Spleen (tissue), 11 donors: Measurements from ENCODE around the gene LRRC58. TPM values are rescaled to one million over a fixed set of nuclear protein-coding genes. Genes with fewer than 3 reads are reported as not detected.

ENCODE experiments used
- DNase-seq: peaks from one replicate; pipeline ENCODE4 v3.0.0-alpha.2; 2020
- H3K27ac ChIP-seq, 8 donors: fragments of 200-600 bp; sonication (generic) in 7 of 8; 1 replicate in 4 of 8; 2 replicates in 4 of 8; pipeline versions ENCODE4 v1.5.0 to v1.8.0; 2016 to 2021; ENCODE audit warnings: inconsistent platforms in 4 of 8, mild to moderate bottlenecking in 4 of 8, moderate library complexity in 1 of 8
- H3K27me3 ChIP-seq, 7 donors: fragments of 200-600 bp; sonication (generic) in 6 of 7; replicated peaks in 1 of 7; 1 replicate in 4 of 7; 2 replicates in 3 of 7; pipeline versions ENCODE4 v1.5.0 to v1.8.0; 2016 to 2021; ENCODE audit warnings: inconsistent platforms in 3 of 7, mild to moderate bottlenecking in 1 of 7
- H3K36me3 ChIP-seq, 6 donors: fragments of 200-600 bp; sonication (generic) in 5 of 6; 1 replicate in 4 of 6; 2 replicates in 2 of 6; pipeline versions ENCODE4 v1.5.0 to v1.8.0; 2016 to 2021; ENCODE audit warnings: inconsistent platforms in 2 of 6
- H3K4me1 ChIP-seq, 6 donors: fragments of 200-600 bp; sonication (generic) in 5 of 6; 1 replicate in 3 of 6; 2 replicates in 3 of 6; pipeline versions ENCODE4 v1.5.0 to v1.8.0; 2016 to 2021; ENCODE audit warnings: inconsistent platforms in 3 of 6
- H3K4me3 ChIP-seq, 8 donors: fragments of 200-600 bp; sonication (generic) in 7 of 8; 1 replicate in 4 of 8; 2 replicates in 4 of 8; pipeline versions ENCODE4 v1.5.0 to v1.8.0; 2016 to 2021; ENCODE audit warnings: inconsistent platforms in 4 of 8, mild to moderate bottlenecking in 4 of 8, moderate library complexity in 2 of 8
- H3K9me3 ChIP-seq, 8 donors: fragments of 200-600 bp; sonication (generic) in 7 of 8; 1 replicate in 4 of 8; 2 replicates in 4 of 8; pipeline versions ENCODE4 v1.5.0 to v1.8.0; 2016 to 2021; ENCODE audit warnings: inconsistent platforms in 4 of 8
- CTCF ChIP-seq, 11 experiments: fragments of 200-600 bp in 7 of 11; fragments of 450-650 bp in 4 of 11; sonication (generic) in 4 of 11; IDR thresholded peaks in 8 of 11; conservative IDR thresholded peaks in 3 of 11; 1 replicate in 7 of 11; 2 replicates in 4 of 11; pipeline versions ENCODE4 v1.4.0 to v1.8.0; 2016 to 2021; ENCODE audit warnings: antibody characterized with exemption in 11 of 11, inconsistent platforms in 4 of 11, mild to moderate bottlenecking in 1 of 11
- POLR2A ChIP-seq, 3 donors: fragments of 450-650 bp; IDR thresholded peaks; one replicate each; pipeline ENCODE4 v1.5.1; 2017; ENCODE audit warnings: antibody characterized with exemption in 3 of 3, mild to moderate bottlenecking in 1 of 3
- POLR2AphosphoS5 ChIP-seq, 3 donors: sonication (generic); formaldehyde crosslinking; IDR thresholded peaks; one replicate each; pipeline ENCODE4 v1.5.1; 2017; ENCODE audit warnings: antibody characterized with exemption in 3 of 3
- WGBS, 5 donors: extraction: QIAGEN DNeasy Blood & Tissue Kit in 3 of 5; methylation state at CpG; one replicate each; pipeline versions ENCODE4 v1.1.5 to v1.1.7; 2013 to 2018; 5-methylcytosine and 5-hydroxymethylcytosine counted together
- intact Hi-C: fragments of 100-400 bp; cut with DNase I; formaldehyde crosslinking; loops from one replicate; pipeline ENCODE4 v1.15.0; 2023; ENCODE audit warnings: low total_unique reads
- polyA plus RNA-seq, 3 donors: library from polyadenylated mRNA; stranded (reverse); fragments of 200-250 nt; gene quantifications; one replicate each; pipeline ENCODE4 v1.2.1, GENCODE V29; 2013
- total RNA-seq, 7 donors: library from RNA; depleted of rRNA in 3 of 7; stranded (reverse); fragments of >200 nt in 3 of 7; fragmentation: NEBNext Ultra II Directional in 4 of 7; extraction: Animal tissue kit (Norgen Biotek cat#: 25700) in 4 of 7; gene quantifications; one replicate each; pipeline versions ENCODE4 v1.1.0 to v1.2.1, GENCODE V29; 2016 to 2021
- donor health status: healthy with polysubstance abuse.
- donor health status: DM: no; HTN: no; CAD: no; lungs with moderate emphysema.
- donor health status: DM: no; HTN: no; CAD: no.
- donor health status: Bipolar disorder and iron deficiency.
- donor health status: healthy.
- donor health status: DM: no; HTN: no; CAD: no.
- donor health status: DM: yes; HTN: yes; CAD: no.

Gene LRRC58
- total and polyA plus RNA-seq, 10 donors: 4.2 to 38.7 (median 21.2) TPM

DNA sequence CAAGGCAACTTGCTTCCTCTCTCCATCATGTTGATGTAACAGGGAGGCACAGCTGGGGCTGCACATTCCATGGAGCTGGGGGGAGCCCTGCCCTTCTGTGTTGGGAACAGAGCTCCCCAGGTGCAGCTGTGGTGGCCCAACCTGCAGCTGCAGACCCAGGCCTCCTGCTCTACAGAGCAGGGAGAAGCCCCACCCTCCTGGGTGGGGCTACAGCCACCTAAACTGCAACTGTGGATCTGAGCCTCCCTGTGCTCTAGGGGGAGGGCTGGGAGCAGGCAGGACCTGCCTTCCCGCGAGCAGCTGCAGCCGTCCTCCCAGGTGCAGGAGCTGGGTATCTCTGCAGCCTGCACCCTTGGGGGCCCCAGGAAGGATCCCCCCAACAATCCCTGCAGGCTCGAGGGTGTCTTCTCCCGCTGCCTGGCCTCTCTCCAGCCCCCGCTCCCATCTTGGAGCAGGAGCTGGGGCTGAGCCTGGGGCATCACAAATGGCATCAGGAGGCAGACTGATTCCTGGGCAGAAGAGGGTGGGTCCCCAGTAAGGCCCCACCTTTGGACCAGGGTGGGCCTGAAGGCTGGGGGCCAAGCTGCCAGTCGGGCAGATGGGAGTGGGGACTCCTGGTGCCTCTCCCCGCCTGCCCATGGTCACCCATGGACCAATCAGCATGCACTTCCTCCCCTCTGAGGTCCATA, 7.4 kb downstream of the LRRC58 start:
- intact Hi-C loops: no loop called here
- WGBS, 5 donors: 88 to 100% (median 96%) methylated on average over 5 to 8 of the region's 8 CpGs
- peaks cover 0 to 60% (median 3%) of the 10 kb centered on the region in 6 donors for H3K36me3 ChIP-seq
- H3K27me3 ChIP-seq: no peaks in the 10 kb centered on the region
- H3K4me1 ChIP-seq: peaks cover 11 to 57% (median 26%) of the 10 kb centered on the region in 6 donors
- no peak overlapping the region for H3K4me3 ChIP-seq
- no peak overlapping the region for H3K27ac ChIP-seq
- DNase-seq: no peak
- TF ChIP-seq CTCF (IDR thresholded peaks at IDR 0.05 in 8 of 11, conservative IDR thresholded peaks at IDR 0.05 in 3 of 11): no peak
- peak in 1 of 3 donors; percentile 34 for TF ChIP-seq POLR2AphosphoS5 (IDR thresholded peaks at IDR 0.05)
- peaks cover 0 to 23% (median 17%) of the 10 kb centered on the region in 8 donors for H3K9me3 ChIP-seq

DNA sequence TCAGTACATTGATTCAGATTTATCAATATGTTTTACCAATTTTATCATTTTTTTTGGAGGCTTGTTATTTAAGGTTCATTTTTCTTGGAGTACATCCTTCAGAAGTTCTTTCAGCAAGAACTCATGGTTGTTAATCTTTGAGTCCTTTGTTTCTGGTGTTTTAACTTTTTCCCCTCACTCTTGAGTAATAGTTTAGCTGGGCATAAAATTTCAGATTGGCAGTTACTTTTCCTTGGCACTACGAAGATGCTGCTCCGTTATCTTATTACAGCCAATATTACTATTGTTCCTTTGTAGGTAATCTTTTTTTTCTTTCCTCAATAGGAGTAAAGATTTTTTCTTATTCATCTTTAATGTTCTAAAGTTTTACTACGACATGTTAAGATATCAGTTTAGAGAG, 9.8 kb downstream of the LRRC58 start:
- DNase-seq: no peak
- Histone ChIP-seq H3K27me3 (no peaks in the 10 kb centered on the region), H3K36me3 (peaks cover 0 to 69% (median 10%) of the 10 kb centered on the region in 6 donors), H3K4me3 (no peak overlapping the region), H3K27ac (no peak overlapping the region), H3K4me1 (peaks cover 0 to 41% (median 5%) of the 10 kb centered on the region in 6 donors), H3K9me3 (peaks cover 0 to 23% (median 17%) of the 10 kb centered on the region in 8 donors)
- WGBS, 5 donors: 97 to 99% (median 98%) methylated on average over 3 of the region's 3 CpGs
- TF ChIP-seq POLR2A (IDR thresholded peaks at IDR 0.05) (no peak), CTCF (IDR thresholded peaks at IDR 0.05 in 8 of 11, conservative IDR thresholded peaks at IDR 0.05 in 3 of 11) (no peak), POLR2AphosphoS5 (IDR thresholded peaks at IDR 0.05) (no peak)
- intact Hi-C loops: no loop called here

DNA sequence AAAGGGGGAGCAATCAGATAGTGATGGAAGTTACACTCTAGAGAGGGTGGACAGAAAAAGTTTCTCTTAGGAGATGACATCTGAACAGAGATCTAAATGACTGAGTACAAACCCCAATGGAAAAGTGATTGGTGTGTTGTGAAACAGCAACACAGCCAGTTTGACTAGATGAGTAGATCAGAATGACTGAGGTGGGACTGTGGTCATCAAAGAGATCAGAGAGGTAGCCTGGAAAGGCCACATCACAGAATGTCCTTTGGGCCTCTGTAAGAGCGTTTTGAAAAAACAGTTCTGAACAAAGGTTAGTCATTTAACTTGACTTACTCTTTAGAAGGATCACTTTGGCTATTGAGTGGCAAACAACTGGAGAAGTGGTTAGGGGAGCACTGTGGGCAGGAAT, 10.6 kb downstream of the LRRC58 start:
- Histone ChIP-seq H3K36me3 (peaks cover 0 to 72% (median 18%) of the 10 kb centered on the region in 6 donors), H3K27ac (no peak overlapping the region), H3K9me3 (peaks cover 0 to 23% (median 17%) of the 10 kb centered on the region in 8 donors), H3K27me3 (no peaks in the 10 kb centered on the region), H3K4me1 (peaks cover 0 to 32% (median 0%) of the 10 kb centered on the region in 6 donors), H3K4me3 (no peak overlapping the region)
- TF ChIP-seq POLR2A (IDR thresholded peaks at IDR 0.05) (no peak), CTCF (IDR thresholded peaks at IDR 0.05 in 8 of 11, conservative IDR thresholded peaks at IDR 0.05 in 3 of 11) (no peak), POLR2AphosphoS5 (IDR thresholded peaks at IDR 0.05) (no peak)
- WGBS, 5 donors: 77 to 95% (median 87%) methylated on average over 1 of the region's 1 CpG
- no peak for DNase-seq
- intact Hi-C loops: no loop called here

- no peak for DNase-seq
- intact Hi-C loops: no loop called here
- Histone ChIP-seq H3K27ac (no peak overlapping the region), H3K36me3 (peaks cover 3 to 87% (median 54%) of the 10 kb centered on the region in 6 donors), H3K27me3 (no peaks in the 10 kb centered on the region), H3K4me1 (peaks cover 0 to 17% (median 0%) of the 10 kb centered on the region in 6 donors), H3K9me3 (no peaks in the 10 kb centered on the region), H3K4me3 (no peak overlapping the region)
- TF ChIP-seq POLR2AphosphoS5 (IDR thresholded peaks at IDR 0.05): no peak
- no peak for TF ChIP-seq CTCF (IDR thresholded peaks at IDR 0.05 in 8 of 11, conservative IDR thresholded peaks at IDR 0.05 in 3 of 11)
- WGBS, 5 donors: 96 to 98% (median 97%) methylated on average over 8 of the region's 8 CpGs
Measured at GRCh38 chr3:120332646-120333045, 16.5 kb downstream of the LRRC58 start.
